SK-N-SH (cell line): ENCODE results near the gene TMEM176B. TPM values are rescaled to one million over a fixed set of nuclear protein-coding genes. Genes with fewer than 3 reads are reported as not detected.

Experiments
- CTCF ChIA-PET: fragments of 300-600, 350-600 bp; formaldehyde crosslinking; extraction: SDS; loops from one replicate; lab custom pipeline; 2021; lab: Yijun Ruan, JAX
- POLR2A ChIA-PET: fragments of 350-600 bp; sonication (Branson Sonifier 250); formaldehyde crosslinking; extraction: SDS; loops from one replicate; lab custom pipeline; 2020; ENCODE audit warnings: antibody characterized with exemption, inconsistent platforms; lab: Yijun Ruan, JAX
- DNase-seq: peaks from one replicate; pipeline ENCODE4 v3.0.0; 2012
- H2AFZ ChIP-seq: fragments of 200-600 bp; sonication (generic); 2 replicates; pipeline ENCODE4 v1.8.1; 2016; ENCODE audit warnings: antibody characterized with exemption, mild to moderate bottlenecking, low read depth
- H3F3A ChIP-seq: fragments of 200-600 bp; sonication (generic); replicated peaks from 2 replicates; pipeline ENCODE3; 2016; ENCODE audit warnings: antibody characterized with exemption, mild to moderate bottlenecking; ENCODE audit not compliant: insufficient read depth
- H3K27ac ChIP-seq, 2 experiments: fragments of 200-500 bp in 1 of 2; fragments of 200-600 bp in 1 of 2; sonication (Bioruptor generic) in 1 of 2; sonication (generic), shearing (Covaris generic) in 1 of 2; 2 replicates each; pipeline versions ENCODE4 v1.5.1 to v1.6.1; 2014 to 2016; ENCODE audit warnings: low read depth in 2 of 2, inconsistent platforms in 1 of 2, low read length in 1 of 2, mild to moderate bottlenecking in 1 of 2, mixed read lengths in 1 of 2
- H3K27me3 ChIP-seq: fragments of 200-600 bp; sonication (generic), shearing (Covaris generic); 2 replicates; pipeline ENCODE4 v1.6.1; 2016; ENCODE audit warnings: mixed run types; ENCODE audit not compliant: insufficient read depth
- H3K36me3 ChIP-seq, 2 experiments: fragments of 200-500 bp in 1 of 2; fragments of 200-600 bp in 1 of 2; sonication (Bioruptor generic) in 1 of 2; sonication (generic) in 1 of 2; replicated peaks in 1 of 2; 2 replicates each; pipeline versions ENCODE3 to v1.5.1; 2014 to 2016; ENCODE audit warnings: low read length in 1 of 2, mild to moderate bottlenecking in 1 of 2; ENCODE audit not compliant: insufficient read depth in 2 of 2, control insufficient read depth in 1 of 2
- H3K4me1 ChIP-seq, 2 experiments: fragments of 200-500 bp in 1 of 2; fragments of 200-600 bp in 1 of 2; sonication (Bioruptor generic) in 1 of 2; sonication (generic), shearing (Covaris generic) in 1 of 2; 2 replicates each; pipeline versions ENCODE4 v1.5.1 to v1.6.1; 2014 to 2016; ENCODE audit warnings: low read depth in 1 of 2, low read length in 1 of 2, mixed run types in 1 of 2; ENCODE audit not compliant: insufficient read depth in 2 of 2, control insufficient read depth in 1 of 2
- H3K4me2 ChIP-seq: fragments of 200-600 bp; sonication (generic), shearing (Covaris generic); 2 replicates; pipeline ENCODE4 v1.6.1; 2017; ENCODE audit warnings: mixed run types
- H3K4me3 ChIP-seq, 2 experiments: fragments of 200-500 bp in 1 of 2; fragments of 200-600 bp in 1 of 2; sonication (Bioruptor generic) in 1 of 2; sonication (generic), shearing (Covaris generic) in 1 of 2; 2 replicates each; pipeline versions ENCODE4 v1.5.1 to v1.8.1; 2014 to 2016; ENCODE audit warnings: low read depth in 2 of 2, inconsistent platforms in 1 of 2, low read length in 1 of 2, mild to moderate bottlenecking in 1 of 2, mixed read lengths in 1 of 2, moderate library complexity in 1 of 2
- H3K79me2 ChIP-seq: fragments of 200-600 bp; sonication (generic); 2 replicates; pipeline ENCODE4 v1.8.1; 2017; ENCODE audit warnings: mild to moderate bottlenecking; ENCODE audit not compliant: insufficient read depth
- H3K9ac ChIP-seq: fragments of 200-600 bp; sonication (generic); 2 replicates; pipeline ENCODE4 v1.6.1; 2017; ENCODE audit warnings: mixed run types
- H3K9me2 ChIP-seq: fragments of 200-600 bp; sonication (generic); 2 replicates; pipeline ENCODE4 v1.6.1; 2017; ENCODE audit warnings: mixed run types
- H3K9me3 ChIP-seq: fragments of 200-600 bp; sonication (generic); 2 replicates; pipeline ENCODE4 v1.6.1; 2017; ENCODE audit warnings: mixed run types, mild to moderate bottlenecking, moderate library complexity
- H4K20me1 ChIP-seq: fragments of 200-600 bp; sonication (generic); 2 replicates; pipeline ENCODE4 v1.6.1; 2017; ENCODE audit warnings: mild to moderate bottlenecking, mixed run types; ENCODE audit not compliant: insufficient read depth
- ELF1 ChIP-seq: IDR thresholded peaks from 2 replicates; pipeline ENCODE4 v1.4.0; 2012
- EZH2phosphoT487 ChIP-seq: fragments of 200-600 bp; sonication (generic); IDR thresholded peaks from 2 replicates; pipeline ENCODE4 v1.6.1; 2017; ENCODE audit warnings: low read depth, mixed run types, mild to moderate bottlenecking, antibody characterized with exemption, moderate library complexity, borderline replicate concordance
- GABPA ChIP-seq: IDR thresholded peaks from 2 replicates; pipeline ENCODE4 v1.4.0; 2012; ENCODE audit warnings: low read depth, mild to moderate bottlenecking
- GATA2 ChIP-seq: sonication (generic); formaldehyde crosslinking; IDR thresholded peaks from 2 replicates; pipeline ENCODE4 v1.5.0; 2020; ENCODE audit warnings: mild to moderate bottlenecking, missing genetic modification reagents
- JUND ChIP-seq: IDR thresholded peaks from 2 replicates; pipeline ENCODE4 v1.4.0; 2012
- MXI1 ChIP-seq: IDR thresholded peaks from 2 replicates; pipeline ENCODE4 v1.6.1; 2012; ENCODE audit warnings: mild to moderate bottlenecking, low read depth, low read length, improper control_type of control experiment
- NFIC ChIP-seq: IDR thresholded peaks from 2 replicates; pipeline ENCODE4 v1.4.0; 2012; ENCODE audit warnings: borderline replicate concordance
- NRF1 ChIP-seq: IDR thresholded peaks from 2 replicates; pipeline ENCODE4 v1.6.1; 2012; ENCODE audit warnings: low read depth, mild to moderate bottlenecking, low read length
- RCOR1 ChIP-seq: fragments of 150-350 bp; IDR thresholded peaks from 2 replicates; pipeline ENCODE4 v1.6.1; 2017; ENCODE audit warnings: antibody characterized with exemption, low read length
- RXRA ChIP-seq: IDR thresholded peaks from 2 replicates; pipeline ENCODE4 v1.4.0; 2012; ENCODE audit warnings: low read depth, mild to moderate bottlenecking, borderline replicate concordance
- TCF12 ChIP-seq: IDR thresholded peaks from 2 replicates; pipeline ENCODE4 v1.4.0; 2012
- WGBS: methylation state at CpG from one replicate; pipeline ENCODE4 v1.1.6; 2017; ENCODE audit warnings: low lambda C conversion rate; 5-methylcytosine and 5-hydroxymethylcytosine counted together
- polyA plus RNA-seq, 3 experiments: library from polyadenylated mRNA; depleted of rRNA; stranded (reverse); fragments of >200 nt; gene quantifications; 2 replicates each; pipeline ENCODE4 v1.2.3, GENCODE V29; 2012
- TF ChIP-seq, protein P1 (sequence below): IDR thresholded peaks from 2 replicates; pipeline ENCODE4 v1.6.1; 2012; ENCODE audit warnings: mild to moderate bottlenecking, low read depth, low read length, moderate library complexity
- TF ChIP-seq, protein P2 (sequence below): IDR thresholded peaks from 2 replicates; pipeline ENCODE4 v1.4.0; 2012; ENCODE audit warnings: low read depth, borderline replicate concordance
- TF ChIP-seq, protein P3 (sequence below): IDR thresholded peaks from 2 replicates; pipeline ENCODE4 v1.4.0; 2012; ENCODE audit warnings: low read depth, borderline replicate concordance

The TMEM176B gene
- polyA plus RNA-seq, 1 of the 3 experiments (the other 2 are of a cell fraction) = not detected

DNA sequence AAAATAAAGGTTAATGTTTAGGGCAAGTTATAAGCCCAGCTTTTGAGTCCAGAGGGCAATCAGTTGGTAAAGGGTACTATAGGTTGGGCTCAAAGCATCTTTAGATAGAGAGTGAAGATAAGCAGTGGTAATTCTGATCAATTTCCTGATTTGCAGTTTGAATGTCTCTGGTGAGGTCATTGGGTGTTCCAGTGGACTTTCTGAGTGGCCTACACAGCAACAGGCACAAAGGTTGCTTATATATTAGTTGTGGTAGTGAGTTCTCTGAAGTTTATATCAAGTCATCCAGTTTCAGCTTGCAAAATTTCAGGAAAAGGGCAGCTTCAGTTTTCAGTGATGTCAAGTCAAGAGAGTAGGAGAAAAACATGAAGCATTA, 33.8 kb downstream of the TMEM176B start:
- no peaks in the 10 kb centered on the region for H3K79me2 ChIP-seq
- ChIA-PET POLR2A (no interaction called here), CTCF (interaction anchor here (0.6 to 4.8 kb wide), 4 partner anchors 9 to 318 kb away, joined by 3 to 25 read pairs (median 4); no protein-coding TSS in a partner anchor)
- H3K4me2 ChIP-seq = no peak overlapping the region
- no peaks in the 10 kb centered on the region for H3K9me2 ChIP-seq
- H2AFZ ChIP-seq = no peak overlapping the region
- H3K36me3 ChIP-seq = no peaks in the 10 kb centered on the region
- H3F3A ChIP-seq = no peaks in the 10 kb centered on the region
- no peak overlapping the region for H3K4me3 ChIP-seq
- TF ChIP-seq NFIC (no peak), MXI1 (no peak), RXRA (no peak), ELF1 (no peak), RCOR1 (no peak), EZH2phosphoT487 (no peak), GABPA (no peak), NRF1 (no peak), JUND (no peak), TCF12 (no peak)
- TF ChIP-seq, protein P1, sequence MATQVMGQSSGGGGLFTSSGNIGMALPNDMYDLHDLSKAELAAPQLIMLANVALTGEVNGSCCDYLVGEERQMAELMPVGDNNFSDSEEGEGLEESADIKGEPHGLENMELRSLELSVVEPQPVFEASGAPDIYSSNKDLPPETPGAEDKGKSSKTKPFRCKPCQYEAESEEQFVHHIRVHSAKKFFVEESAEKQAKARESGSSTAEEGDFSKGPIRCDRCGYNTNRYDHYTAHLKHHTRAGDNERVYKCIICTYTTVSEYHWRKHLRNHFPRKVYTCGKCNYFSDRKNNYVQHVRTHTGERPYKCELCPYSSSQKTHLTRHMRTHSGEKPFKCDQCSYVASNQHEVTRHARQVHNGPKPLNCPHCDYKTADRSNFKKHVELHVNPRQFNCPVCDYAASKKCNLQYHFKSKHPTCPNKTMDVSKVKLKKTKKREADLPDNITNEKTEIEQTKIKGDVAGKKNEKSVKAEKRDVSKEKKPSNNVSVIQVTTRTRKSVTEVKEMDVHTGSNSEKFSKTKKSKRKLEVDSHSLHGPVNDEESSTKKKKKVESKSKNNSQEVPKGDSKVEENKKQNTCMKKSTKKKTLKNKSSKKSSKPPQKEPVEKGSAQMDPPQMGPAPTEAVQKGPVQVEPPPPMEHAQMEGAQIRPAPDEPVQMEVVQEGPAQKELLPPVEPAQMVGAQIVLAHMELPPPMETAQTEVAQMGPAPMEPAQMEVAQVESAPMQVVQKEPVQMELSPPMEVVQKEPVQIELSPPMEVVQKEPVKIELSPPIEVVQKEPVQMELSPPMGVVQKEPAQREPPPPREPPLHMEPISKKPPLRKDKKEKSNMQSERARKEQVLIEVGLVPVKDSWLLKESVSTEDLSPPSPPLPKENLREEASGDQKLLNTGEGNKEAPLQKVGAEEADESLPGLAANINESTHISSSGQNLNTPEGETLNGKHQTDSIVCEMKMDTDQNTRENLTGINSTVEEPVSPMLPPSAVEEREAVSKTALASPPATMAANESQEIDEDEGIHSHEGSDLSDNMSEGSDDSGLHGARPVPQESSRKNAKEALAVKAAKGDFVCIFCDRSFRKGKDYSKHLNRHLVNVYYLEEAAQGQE = no peak
- TF ChIP-seq, protein P2, sequence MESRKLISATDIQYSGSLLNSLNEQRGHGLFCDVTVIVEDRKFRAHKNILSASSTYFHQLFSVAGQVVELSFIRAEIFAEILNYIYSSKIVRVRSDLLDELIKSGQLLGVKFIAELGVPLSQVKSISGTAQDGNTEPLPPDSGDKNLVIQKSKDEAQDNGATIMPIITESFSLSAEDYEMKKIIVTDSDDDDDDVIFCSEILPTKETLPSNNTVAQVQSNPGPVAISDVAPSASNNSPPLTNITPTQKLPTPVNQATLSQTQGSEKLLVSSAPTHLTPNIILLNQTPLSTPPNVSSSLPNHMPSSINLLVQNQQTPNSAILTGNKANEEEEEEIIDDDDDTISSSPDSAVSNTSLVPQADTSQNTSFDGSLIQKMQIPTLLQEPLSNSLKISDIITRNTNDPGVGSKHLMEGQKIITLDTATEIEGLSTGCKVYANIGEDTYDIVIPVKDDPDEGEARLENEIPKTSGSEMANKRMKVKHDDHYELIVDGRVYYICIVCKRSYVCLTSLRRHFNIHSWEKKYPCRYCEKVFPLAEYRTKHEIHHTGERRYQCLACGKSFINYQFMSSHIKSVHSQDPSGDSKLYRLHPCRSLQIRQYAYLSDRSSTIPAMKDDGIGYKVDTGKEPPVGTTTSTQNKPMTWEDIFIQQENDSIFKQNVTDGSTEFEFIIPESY = no peak
- TF ChIP-seq, protein P3, sequence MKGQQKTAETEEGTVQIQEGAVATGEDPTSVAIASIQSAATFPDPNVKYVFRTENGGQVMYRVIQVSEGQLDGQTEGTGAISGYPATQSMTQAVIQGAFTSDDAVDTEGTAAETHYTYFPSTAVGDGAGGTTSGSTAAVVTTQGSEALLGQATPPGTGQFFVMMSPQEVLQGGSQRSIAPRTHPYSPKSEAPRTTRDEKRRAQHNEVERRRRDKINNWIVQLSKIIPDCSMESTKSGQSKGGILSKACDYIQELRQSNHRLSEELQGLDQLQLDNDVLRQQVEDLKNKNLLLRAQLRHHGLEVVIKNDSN = no peak
- H4K20me1 ChIP-seq = no peaks in the 10 kb centered on the region
- H3K27ac ChIP-seq = no peak overlapping the region
- H3K4me1 ChIP-seq = no peaks in the 10 kb centered on the region
- no peaks in the 10 kb centered on the region for H3K27me3 ChIP-seq
- no peak overlapping the region for H3K9ac ChIP-seq
- no peaks in the 10 kb centered on the region for H3K9me3 ChIP-seq
- no peak for DNase-seq

DNA sequence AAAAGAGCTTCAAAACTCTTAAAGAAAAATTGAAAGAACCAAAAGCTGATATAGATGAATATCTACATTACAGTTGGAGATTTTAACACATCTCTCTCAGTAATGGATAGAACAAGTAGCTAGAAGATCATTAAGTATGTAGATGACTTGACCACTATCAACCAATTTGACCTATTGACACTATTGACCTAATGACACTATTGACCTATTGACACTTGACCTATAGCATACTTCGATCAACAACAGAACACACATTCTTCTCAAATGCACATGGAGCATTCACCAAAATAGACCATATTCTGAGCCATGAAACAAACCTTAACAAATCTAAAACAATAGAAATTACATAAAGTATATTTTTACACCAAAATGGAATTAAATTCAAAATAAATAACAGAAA, 40.7 kb downstream of the TMEM176B start:
- no peak for DNase-seq
- Histone ChIP-seq H3K9me2 (no peaks in the 10 kb centered on the region), H3F3A (peaks cover 3% of the 10 kb centered on the region)
- TF ChIP-seq GATA2 (CRISPR knock-in tag) = no peak
- TF ChIP-seq, all 33 proteins: peak for 0
- H3K4me2 ChIP-seq = no peak overlapping the region
- 0% methylated on average over 1 of the region's 1 CpG for WGBS
- H3K9me3 ChIP-seq = no peaks in the 10 kb centered on the region
- no peak overlapping the region for H3K4me3 ChIP-seq
- no peaks in the 10 kb centered on the region for H3K79me2 ChIP-seq
- no peak overlapping the region for H3K9ac ChIP-seq
- H2AFZ ChIP-seq = no peak overlapping the region
- no peaks in the 10 kb centered on the region for H4K20me1 ChIP-seq
- ChIA-PET POLR2A (no interaction called here), CTCF (interaction anchor here (1.1 to 1.8 kb wide), 5 partner anchors 12 to 311 kb away, joined by 3 to 9 read pairs (median 3); no protein-coding TSS in a partner anchor)
- no peaks in the 10 kb centered on the region for H3K36me3 ChIP-seq
- H3K4me1 ChIP-seq = no peaks in the 10 kb centered on the region
- H3K27me3 ChIP-seq = no peaks in the 10 kb centered on the region
- H3K27ac ChIP-seq = no peak overlapping the region
